ENCODE results near the gene KCNF1.

DNA sequence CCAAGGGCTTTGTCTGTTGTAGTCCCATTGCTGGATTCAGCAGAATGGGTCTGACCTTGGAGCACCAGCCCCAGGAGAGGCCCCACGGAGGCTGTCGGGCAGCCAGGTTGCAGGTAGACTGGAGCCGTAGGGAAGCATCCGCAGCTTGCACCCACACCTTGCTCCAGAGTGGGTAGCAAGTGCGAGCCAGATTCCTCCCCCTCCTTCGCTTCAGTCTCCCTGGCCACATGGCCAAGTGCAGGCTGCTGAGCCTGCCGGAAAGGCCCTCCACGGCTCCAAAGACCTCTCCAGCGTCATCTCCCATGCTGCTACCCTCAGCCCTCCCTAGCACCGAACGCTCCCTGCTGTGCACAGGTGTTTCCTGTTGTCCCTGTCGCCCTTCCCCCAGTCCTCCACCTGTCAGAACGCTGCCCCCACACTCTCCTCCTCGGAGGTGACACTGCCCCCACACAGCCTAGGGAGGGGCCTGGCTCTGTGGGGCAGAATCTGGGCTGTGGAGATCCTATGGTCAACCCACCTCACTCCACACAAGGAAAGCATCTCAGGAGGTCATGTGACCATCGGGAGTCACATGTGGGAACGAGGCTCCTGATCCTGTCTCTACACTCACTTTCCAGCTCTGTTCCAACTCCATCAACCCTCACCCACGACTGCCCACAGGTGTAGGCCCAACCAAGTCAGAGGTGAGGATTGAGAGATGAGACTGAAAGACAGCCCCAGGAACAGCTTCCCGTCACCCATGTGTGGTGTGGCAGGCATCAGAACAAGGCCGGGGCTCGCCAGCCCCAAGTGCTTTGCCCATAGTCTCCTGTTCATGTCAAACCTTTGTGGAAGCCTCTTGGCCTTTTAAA is 8.3 kb downstream of the KCNF1 start:
- TF ChIP-seq, protein P1, sequence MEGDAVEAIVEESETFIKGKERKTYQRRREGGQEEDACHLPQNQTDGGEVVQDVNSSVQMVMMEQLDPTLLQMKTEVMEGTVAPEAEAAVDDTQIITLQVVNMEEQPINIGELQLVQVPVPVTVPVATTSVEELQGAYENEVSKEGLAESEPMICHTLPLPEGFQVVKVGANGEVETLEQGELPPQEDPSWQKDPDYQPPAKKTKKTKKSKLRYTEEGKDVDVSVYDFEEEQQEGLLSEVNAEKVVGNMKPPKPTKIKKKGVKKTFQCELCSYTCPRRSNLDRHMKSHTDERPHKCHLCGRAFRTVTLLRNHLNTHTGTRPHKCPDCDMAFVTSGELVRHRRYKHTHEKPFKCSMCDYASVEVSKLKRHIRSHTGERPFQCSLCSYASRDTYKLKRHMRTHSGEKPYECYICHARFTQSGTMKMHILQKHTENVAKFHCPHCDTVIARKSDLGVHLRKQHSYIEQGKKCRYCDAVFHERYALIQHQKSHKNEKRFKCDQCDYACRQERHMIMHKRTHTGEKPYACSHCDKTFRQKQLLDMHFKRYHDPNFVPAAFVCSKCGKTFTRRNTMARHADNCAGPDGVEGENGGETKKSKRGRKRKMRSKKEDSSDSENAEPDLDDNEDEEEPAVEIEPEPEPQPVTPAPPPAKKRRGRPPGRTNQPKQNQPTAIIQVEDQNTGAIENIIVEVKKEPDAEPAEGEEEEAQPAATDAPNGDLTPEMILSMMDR (IDR thresholded peaks at IDR 0.05) = no peak
- TF ChIP-seq POLR2A (IDR thresholded peaks at IDR 0.05) = no peak
